DND-41 (cell line): ENCODE data around the gene SLC4A2.
A peak's percentile ranks its signal among the peaks of the same experiment; 100 is the strongest.

Experiments used
- ATAC-seq: fragments of 200-7000 bp; cut with Tn5 transposase; 3 replicates; pipeline ENCODE4 v1.9.1; 2021; ENCODE audit warnings: low read depth; ENCODE audit not compliant: insufficient read depth
- DNase-seq: peaks from one replicate; pipeline ENCODE4 v3.0.0-alpha.2; 2020
- H2AFZ ChIP-seq: 2 replicates; pipeline ENCODE4 v1.6.0; 2012; ENCODE audit warnings: low read depth, low read length
- H3K27ac ChIP-seq: 2 replicates; pipeline ENCODE4 v1.5.1; 2012; ENCODE audit warnings: low read length, inconsistent platforms
- H3K27me3 ChIP-seq: fragments of 200-600 bp; sonication (generic); 2 replicates; pipeline ENCODE4 v1.6.0; 2012; ENCODE audit warnings: low read length, mild to moderate bottlenecking, inconsistent platforms; ENCODE audit not compliant: insufficient read depth, poor library complexity
- H3K36me3 ChIP-seq: 2 replicates; pipeline ENCODE4 v1.5.1; 2012; ENCODE audit warnings: low read length, inconsistent platforms; ENCODE audit not compliant: insufficient read depth
- H3K4me1 ChIP-seq: 2 replicates; pipeline ENCODE4 v1.5.1; 2012; ENCODE audit warnings: mild to moderate bottlenecking, low read length; ENCODE audit not compliant: insufficient read depth
- H3K4me2 ChIP-seq: 2 replicates; pipeline ENCODE4 v1.6.0; 2012; ENCODE audit warnings: mild to moderate bottlenecking, moderate library complexity, low read length, inconsistent platforms; ENCODE audit not compliant: insufficient read depth
- H3K4me3 ChIP-seq, 2 experiments: fragments of 200-600 bp in 1 of 2; shearing (Covaris generic) in 1 of 2; 2 replicates each; pipeline ENCODE4 v1.5.1; 2012 to 2016; ENCODE audit warnings: inconsistent platforms in 2 of 2, low read length in 2 of 2, mild to moderate bottlenecking in 2 of 2, low read depth in 1 of 2, moderate library complexity in 1 of 2
- H3K79me2 ChIP-seq: 2 replicates; pipeline ENCODE4 v1.6.0; 2012; ENCODE audit warnings: low read length, inconsistent platforms; ENCODE audit not compliant: insufficient read depth
- H3K9ac ChIP-seq: 2 replicates; pipeline ENCODE4 v1.6.0; 2012; ENCODE audit warnings: low read depth, mild to moderate bottlenecking, inconsistent platforms, low read length, moderate library complexity
- H3K9me3 ChIP-seq: 2 replicates; pipeline ENCODE4 v1.5.1; 2012; ENCODE audit warnings: low read length, moderate library complexity, mild to moderate bottlenecking, inconsistent platforms; ENCODE audit not compliant: insufficient read depth, severe bottlenecking
- H4K20me1 ChIP-seq: 2 replicates; pipeline ENCODE4 v1.6.0; 2012; ENCODE audit warnings: low read length; ENCODE audit not compliant: insufficient read depth
- EZH2 ChIP-seq: IDR thresholded peaks from 3 replicates; pipeline ENCODE4 v1.6.1; 2012; ENCODE audit warnings: borderline replicate concordance, low read depth, mild to moderate bottlenecking, moderate library complexity, low read length, inconsistent platforms; ENCODE audit not compliant: severe bottlenecking
- TF ChIP-seq, protein P1 (sequence below): IDR thresholded peaks from 2 replicates; pipeline ENCODE4 v1.5.1; 2012; ENCODE audit warnings: borderline replicate concordance, low read length, moderate library complexity, mild to moderate bottlenecking; ENCODE audit not compliant: poor library complexity, severe bottlenecking; ENCODE audit errors: extremely low read depth

SLC4A2 gene

DNA sequence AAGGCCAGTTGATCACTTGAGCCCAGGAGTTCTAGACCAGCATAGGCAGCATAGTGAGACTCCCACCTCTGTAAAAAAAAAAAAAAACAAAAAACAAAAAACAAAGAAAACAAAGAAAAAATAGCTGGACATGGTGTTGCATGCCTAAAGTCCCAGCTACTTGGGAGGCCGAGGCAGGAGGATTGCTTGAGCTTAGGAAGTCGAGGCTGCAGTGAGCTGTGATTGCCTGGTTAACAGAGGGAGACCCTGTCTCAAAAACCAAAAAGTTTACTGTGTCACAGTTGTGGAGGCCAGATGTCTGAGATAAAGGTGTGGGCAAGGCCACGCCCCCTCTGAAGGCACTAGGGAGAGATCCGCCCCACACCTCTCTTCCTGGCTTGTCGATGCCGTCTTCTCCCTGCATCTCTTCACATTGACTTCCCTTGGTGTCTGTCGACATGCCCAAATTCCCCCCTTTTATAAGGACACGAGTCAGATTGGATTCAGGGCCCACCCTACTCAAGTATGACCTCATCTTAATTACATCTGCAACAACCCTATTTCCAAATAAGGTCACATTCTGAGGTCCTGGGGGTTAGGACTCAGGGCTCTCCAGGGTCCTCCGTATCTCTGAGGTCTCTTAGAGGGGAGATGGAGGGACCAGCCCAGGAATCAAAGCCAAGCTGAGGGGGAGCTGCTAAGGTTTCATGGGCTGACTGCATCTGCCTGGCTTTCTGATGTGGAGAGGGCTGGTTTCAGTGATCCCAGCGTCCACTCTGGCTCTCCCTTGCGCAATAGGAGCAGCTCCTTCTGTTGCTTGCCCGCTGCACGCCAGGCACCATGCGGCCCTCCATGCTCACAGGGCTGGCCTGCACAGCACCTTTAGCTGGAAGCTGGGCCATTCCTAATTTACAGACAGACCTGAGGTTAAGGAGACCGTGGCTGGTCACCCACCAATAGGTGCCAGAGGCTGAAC is 50.0 kb downstream of the SLC4A2 start:
- DNase-seq (no peak), ATAC-seq (no peak)
- H3K79me2 ChIP-seq, result no peaks in the 10 kb centered on the region; the same call in 1 of the 2 replicates
- H3K9ac ChIP-seq, result no peak overlapping the region
- H3K27ac ChIP-seq, result no peak overlapping the region
- H3K4me3 ChIP-seq, result no peak overlapping the region
- no peak overlapping the region for H2AFZ ChIP-seq
- no peak overlapping the region for H3K4me2 ChIP-seq
- peaks cover 23% of the 10 kb centered on the region for H4K20me1 ChIP-seq
- no peaks in the 10 kb centered on the region for H3K4me1 ChIP-seq
- H3K36me3 ChIP-seq, result no peaks in the 10 kb centered on the region; the same call in 1 of the 2 replicates
- no peaks in the 10 kb centered on the region for H3K9me3 ChIP-seq
- TF ChIP-seq, protein P1, sequence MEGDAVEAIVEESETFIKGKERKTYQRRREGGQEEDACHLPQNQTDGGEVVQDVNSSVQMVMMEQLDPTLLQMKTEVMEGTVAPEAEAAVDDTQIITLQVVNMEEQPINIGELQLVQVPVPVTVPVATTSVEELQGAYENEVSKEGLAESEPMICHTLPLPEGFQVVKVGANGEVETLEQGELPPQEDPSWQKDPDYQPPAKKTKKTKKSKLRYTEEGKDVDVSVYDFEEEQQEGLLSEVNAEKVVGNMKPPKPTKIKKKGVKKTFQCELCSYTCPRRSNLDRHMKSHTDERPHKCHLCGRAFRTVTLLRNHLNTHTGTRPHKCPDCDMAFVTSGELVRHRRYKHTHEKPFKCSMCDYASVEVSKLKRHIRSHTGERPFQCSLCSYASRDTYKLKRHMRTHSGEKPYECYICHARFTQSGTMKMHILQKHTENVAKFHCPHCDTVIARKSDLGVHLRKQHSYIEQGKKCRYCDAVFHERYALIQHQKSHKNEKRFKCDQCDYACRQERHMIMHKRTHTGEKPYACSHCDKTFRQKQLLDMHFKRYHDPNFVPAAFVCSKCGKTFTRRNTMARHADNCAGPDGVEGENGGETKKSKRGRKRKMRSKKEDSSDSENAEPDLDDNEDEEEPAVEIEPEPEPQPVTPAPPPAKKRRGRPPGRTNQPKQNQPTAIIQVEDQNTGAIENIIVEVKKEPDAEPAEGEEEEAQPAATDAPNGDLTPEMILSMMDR, result no peak
- TF ChIP-seq EZH2, result no peak
- H3K27me3 ChIP-seq, result peaks cover 3% of the 10 kb centered on the region

DNA sequence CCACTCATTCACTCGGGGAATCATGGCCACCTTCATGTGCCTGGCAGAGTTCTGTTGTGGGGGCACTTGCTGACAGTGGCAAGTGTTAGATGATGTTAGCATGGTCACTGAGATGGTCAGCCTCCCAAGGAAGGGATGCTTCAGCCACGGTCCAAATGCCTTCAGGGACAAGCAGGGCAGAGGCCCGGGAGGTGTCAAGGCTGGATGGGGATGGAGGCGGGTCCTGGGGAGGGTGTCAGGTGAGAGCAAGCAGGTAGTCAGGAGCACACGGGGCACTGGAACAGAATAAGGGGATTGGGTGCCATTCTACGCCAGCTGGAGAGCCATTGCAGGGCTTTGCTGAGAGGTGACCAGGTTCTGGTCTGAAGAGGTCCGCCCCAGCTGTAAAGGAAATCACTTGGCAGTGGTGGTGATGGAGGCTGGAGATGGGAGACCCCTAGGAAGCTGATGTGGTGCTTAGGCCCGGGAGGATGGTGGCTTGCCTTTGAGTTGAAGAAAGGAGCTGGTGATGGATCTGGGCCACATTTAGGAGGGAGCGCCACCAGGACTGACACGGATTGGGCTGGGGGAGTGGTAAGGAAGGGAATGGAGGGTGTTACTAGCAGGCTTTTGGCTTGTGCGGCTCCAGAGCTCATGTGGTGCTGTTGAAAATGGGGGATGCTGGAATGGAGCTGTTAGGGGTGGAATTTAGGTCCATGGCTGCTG is 51.0 kb downstream of the SLC4A2 start:
- Histone ChIP-seq H4K20me1 (peaks cover 23% of the 10 kb centered on the region), H3K79me2 (no peaks in the 10 kb centered on the region; the same call in 1 of the 2 replicates), H3K4me3 (no peak overlapping the region), H3K27me3 (no peaks in the 10 kb centered on the region), H3K4me1 (no peaks in the 10 kb centered on the region), H3K9ac (no peak overlapping the region), H3K36me3 (no peaks in the 10 kb centered on the region; the same call in 1 of the 2 replicates), H2AFZ (no peak overlapping the region), H3K9me3 (no peaks in the 10 kb centered on the region), H3K4me2 (no peak overlapping the region), H3K27ac (no peak overlapping the region)
- DNase-seq (no peak), ATAC-seq (no peak)
- TF ChIP-seq, protein P1, result no peak
- TF ChIP-seq EZH2, result no peak

DNA sequence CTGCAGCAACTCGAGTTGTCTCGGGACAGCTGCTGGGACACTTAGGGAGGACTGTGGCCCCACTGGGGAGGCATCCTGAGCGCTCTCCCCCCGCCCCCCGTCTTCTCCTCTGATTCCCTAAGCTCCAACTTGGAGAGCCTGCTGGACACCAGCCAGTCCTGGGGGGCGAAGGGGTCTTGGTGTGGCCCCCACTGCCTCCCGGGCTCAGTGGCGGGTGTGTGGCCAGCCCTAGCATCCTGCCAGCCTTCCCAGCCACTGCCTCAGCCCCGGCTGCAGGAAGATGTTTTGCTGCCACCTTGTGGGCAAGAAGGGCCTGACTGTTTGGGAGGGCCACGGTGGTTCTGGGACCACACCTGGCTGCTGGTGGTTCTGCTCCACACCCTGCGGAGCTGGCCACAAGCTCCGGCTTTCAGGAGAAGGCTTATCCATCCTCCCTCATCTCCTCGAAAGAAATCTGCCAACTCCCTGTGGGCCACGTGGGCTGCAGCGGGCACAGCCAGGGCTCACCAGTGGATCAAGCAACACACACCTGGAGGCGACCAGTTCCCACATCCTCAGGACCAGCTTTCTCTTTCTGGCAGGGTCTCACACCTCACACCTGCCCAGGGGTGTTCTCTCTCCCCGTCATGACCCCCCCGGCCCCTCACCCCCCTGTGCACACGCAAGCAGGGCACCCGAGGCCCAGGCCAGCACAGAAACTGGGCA is 51.7 kb downstream of the SLC4A2 start:
- Histone ChIP-seq H4K20me1 (peaks cover 27% of the 10 kb centered on the region), H3K36me3 (no peaks in the 10 kb centered on the region; the same call in 1 of the 2 replicates), H3K4me3 (no peak overlapping the region), H3K4me1 (peaks cover 5% of the 10 kb centered on the region), H3K4me2 (no peak overlapping the region), H3K27ac (no peak overlapping the region), H3K9ac (no peak overlapping the region), H3K79me2 (no peaks in the 10 kb centered on the region; the same call in 1 of the 2 replicates), H3K9me3 (no peaks in the 10 kb centered on the region), H3K27me3 (no peaks in the 10 kb centered on the region), H2AFZ (no peak overlapping the region)
- DNase-seq, result peak; percentile 78
- TF ChIP-seq, protein P1, result peak; percentile 94
- no peak for TF ChIP-seq EZH2
- ATAC-seq, result peak; percentile 94
